Left cardiac atrium (tissue), 4 donors: ENCODE data around the gene EXOSC10. TPM values are rescaled to one million over a fixed set of nuclear protein-coding genes. Genes with fewer than 3 reads are reported as not detected.
"Not testable (repeated sequence)": the region's sequence is repeated elsewhere in the genome, so short reads cannot be mapped to it uniquely, and the experiment has no call there.

Experiments used
- ATAC-seq, 2 donors: fragments of 200-7000 bp; cut with Tn5 transposase; one replicate each; pipeline ENCODE4 v1.9.1; 2020; ENCODE audit warnings: mild to moderate bottlenecking in 2 of 2, moderate library complexity in 2 of 2
- DNase-seq: peaks from one replicate; pipeline ENCODE4 v3.0.0-alpha.2; 2020
- intact Hi-C, 2 donors: fragments of 100-400 bp; cut with DNase I; formaldehyde crosslinking; loops; one replicate each; pipeline versions ENCODE4 v1.14.1 to v1.15.1; 2022 to 2023
- total RNA-seq, 2 donors: library from RNA; stranded (reverse); fragmentation: NEBNext Ultra II Directional; extraction: Animal tissue kit (Norgen Biotek cat#: 25700); gene quantifications; one replicate each; pipeline ENCODE4 v1.2.1, GENCODE V29; 2021
- donor health status: DM: no; HTN: yes; CAD: no.
- donor health status: DM: no; HTN: yes; CAD: no; lungs with severe emphysema.
- donor health status: DM: yes; HTN: yes; CAD: no.
- donor health status: Dilated cardiomyopathy.

The EXOSC10 gene
- total RNA-seq, 2 donors from 2014 or later: 19.8 to 26.6 TPM

DNA sequence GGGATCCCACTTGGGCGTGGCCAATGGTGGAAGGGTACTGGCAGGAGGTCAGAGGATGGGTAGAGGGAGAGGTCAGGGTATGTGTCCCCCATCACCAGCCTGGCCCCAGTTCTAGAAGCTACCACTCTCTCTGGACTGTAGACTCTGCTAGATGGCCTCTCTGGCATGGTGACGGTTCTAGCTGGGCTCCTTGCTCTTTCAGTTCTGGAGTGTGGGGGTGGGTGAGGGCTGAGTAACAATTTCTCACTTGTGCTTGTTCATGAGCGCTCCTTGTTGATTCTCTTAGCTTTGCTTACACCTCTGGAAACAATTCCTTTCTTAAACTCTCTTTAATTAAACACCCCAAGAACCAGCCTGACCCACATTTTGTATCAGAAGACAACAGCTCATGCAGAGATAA, 25.3 kb upstream of the EXOSC10 start:
- intact Hi-C loops: no loop called here
- no peak for ATAC-seq
- DNase-seq: no peak

DNA sequence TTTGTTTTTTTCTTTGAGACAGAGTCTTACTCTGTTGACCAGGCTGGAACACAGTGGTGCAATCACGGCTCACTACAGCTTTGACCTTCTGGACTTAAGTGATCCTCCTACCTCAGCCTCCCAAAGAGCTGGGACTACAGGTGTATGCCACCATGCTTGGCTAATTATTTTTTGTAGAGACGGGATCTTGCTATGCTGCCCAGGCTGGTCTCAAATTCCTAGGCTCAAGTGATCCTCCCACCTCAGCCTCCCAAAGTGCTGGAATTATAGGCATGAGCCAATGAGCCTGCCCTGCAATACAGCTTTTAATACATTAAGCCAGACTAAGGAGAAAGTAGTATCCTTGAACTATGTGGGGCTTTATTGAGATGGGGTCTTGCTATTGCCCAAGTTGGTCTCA, 16.6 kb upstream of the EXOSC10 start:
- ATAC-seq (no peak), DNase-seq (no peak)
- intact Hi-C loops: no loop called here

DNA sequence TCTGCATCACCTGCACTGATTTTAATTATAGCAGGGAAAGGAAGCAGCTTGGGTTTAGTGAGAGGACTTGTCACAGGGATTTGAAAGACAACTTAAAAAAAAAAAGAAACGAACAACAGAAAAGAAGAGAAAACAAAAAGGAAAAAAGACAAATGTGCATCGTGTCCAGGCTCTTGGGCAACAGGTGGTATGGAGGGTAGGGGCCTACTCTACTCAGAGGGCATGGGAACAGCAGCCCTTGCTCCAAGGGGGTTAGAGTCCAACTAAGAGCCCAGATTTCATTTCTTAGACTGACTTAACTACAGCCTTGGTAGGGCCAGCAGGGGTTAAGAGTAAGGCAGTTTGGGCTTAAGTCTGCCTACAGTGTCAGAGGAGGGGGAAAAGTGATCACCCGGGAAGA, 15.3 kb upstream of the EXOSC10 start:
- intact Hi-C loops: no loop called here
- ATAC-seq (no peak), DNase-seq (no peak)

DNA sequence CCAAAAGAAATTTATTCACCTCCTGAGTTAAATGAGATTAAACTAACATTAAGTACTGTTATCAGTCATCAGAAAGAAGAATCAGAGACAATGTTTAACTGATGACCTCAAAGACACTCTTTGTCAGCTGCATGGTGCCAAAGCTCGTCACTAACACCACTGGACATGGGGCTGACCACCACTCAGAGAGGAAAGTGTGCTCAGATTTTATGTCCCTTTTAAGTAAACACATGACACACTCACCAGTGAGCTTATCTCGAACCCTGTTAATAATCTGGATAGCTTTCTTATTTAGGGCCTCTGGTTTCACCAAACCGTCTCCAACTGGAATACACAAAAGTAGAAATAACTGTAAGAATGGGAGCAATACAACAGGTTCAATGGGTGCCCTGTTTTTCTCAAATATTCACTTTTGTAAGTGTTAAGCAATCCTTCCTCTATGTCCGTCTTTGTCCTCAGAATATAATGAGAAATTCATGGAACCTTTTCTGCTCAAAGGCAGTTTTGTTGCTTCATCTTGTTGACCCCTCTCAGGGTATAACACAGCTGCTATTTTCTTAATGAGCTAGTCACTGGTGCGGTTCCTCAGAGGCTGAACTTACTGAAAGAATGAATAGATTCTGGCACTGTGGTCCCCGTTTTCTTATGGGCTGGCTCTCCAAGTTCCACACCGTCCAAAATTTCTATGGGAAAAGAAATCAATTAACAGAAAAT, 9.5 kb upstream of the EXOSC10 start:
- intact Hi-C loops: no loop called here
- ATAC-seq: no peak
- DNase-seq: no peak

DNA sequence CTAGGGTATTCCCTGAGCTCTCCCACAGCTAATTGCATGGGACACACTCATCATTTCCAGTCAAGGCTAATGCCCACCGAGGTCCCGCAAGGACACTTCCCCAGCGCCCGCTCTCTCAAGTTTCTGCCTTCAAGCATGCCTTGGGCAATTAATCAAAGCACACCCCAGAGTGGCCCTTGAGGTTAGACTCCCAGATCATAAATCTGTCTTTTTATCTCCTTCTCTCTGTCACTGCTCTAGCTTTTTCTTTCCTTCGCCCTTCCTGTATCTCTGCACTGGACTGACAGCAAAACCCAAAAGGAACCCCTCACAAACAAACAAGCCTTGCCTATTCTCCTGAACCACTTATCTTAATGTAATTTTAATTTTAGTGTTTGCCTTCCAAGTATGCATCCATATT, 7.9 kb upstream of the EXOSC10 start:
- no peak for DNase-seq
- intact Hi-C loops: no loop called here

DNA sequence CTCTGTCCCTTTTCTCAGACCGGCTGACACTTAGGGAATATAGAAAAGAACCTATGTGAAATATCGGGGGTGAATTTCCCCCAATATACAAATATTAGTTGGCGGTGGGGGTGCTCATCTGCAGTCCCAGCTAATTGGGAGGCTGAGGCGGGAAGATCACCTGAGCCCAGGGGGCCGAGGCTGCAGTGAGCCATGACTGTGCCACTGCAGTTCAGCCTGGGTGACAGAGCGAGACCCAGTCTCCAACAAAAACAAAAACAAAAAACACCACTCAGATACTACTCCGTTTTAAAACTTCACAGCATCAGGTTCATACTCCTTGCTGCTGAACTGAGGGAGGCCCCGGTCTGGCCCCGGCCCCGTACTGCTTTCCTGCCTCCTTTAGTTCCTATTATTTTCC, 5.9 kb upstream of the EXOSC10 start:
- intact Hi-C loops: no loop called here
- DNase-seq: no peak
- no peak for ATAC-seq

More for the DNA sequence above, 7.9 kb upstream of the EXOSC10 start:
- ATAC-seq: no peak

DNA sequence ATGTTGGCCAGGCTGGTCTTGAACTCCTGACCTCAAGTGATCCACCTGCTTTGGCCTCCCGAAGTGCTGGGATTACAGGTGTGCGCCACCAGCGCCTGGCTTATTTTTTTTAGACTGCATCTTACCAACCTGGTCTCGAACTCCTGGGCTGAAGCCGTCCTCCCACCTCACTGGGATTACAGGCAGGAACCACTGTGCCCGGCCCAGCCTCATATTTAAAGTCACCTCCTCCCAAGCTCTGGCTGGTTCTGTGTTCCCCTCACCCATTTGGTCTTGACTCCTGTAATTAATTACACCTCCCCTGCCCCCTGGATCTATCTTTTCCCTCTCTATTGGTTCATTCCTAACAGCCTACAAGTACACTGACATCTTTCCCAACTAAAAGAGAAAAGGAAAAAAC, 1.7 kb upstream of the EXOSC10 start:
- DNase-seq (no peak), ATAC-seq (no peak)
- intact Hi-C loops: no loop called here

DNA sequence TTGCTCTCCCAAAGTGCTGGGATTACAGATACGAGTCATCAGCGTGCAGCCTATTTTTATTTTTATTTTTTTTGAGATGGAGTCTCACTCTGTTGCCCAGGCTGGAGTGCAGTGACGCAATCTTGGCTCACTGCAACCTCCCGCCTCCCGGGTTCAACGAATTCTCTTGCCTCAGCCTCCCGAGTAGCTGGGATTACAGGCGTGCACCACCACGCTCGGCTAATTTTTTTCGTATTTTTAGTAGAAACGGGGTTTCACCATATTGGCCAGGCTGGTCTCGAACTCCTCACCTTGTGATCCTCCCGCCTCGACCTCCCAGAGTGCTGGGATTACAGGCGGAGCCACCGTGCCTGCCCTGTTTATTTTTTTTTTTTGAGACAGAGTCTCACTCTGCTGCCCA, 1.1 kb upstream of the EXOSC10 start:
- ATAC-seq, intact Hi-C loops, DNase-seq: not testable (repeated sequence)

DNA sequence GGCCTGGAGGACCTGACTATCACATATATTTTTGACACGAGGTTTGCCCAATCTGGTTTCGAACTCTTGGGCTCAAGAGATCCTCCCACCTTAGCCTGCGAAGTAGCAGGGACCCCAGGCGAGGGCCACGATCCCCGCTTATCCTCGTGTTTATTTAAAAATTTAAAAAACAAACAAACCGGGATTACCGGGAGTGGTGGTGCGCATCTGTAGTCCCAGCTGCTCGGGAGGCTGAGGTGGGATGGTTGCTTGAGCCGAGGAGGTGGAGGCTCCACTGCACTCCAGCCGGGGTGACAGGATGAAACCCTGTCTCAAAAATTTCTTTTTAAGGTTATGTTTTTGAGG, 452 bp upstream of the EXOSC10 start:
- intact Hi-C loops: no loop called here
- DNase-seq: no peak
- ATAC-seq: no peak

DNA sequence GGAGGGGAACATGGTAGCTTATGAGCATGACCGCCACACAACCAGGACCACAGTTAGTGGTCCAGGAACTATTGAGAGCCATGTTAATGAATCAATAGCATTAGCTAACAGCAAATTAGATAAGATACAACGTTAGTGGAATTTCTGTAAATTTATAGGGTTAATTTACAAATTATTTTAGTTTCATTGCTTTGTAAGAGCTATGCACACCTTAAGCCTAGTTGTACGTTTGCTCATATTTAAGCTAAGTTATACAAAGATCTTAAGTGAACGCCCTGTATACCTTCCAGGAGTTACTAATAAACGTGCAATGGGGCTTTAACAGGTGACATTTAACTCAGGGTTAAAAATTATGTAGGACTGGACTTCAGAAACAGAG, 749 bp downstream of the EXOSC10 start:
- ATAC-seq (no peak), DNase-seq (no peak)
- intact Hi-C loops: loop anchor here in 1 of 2 donors (10.0 kb wide), 1 partner anchor 116 kb away; no protein-coding TSS in a partner anchor

DNA sequence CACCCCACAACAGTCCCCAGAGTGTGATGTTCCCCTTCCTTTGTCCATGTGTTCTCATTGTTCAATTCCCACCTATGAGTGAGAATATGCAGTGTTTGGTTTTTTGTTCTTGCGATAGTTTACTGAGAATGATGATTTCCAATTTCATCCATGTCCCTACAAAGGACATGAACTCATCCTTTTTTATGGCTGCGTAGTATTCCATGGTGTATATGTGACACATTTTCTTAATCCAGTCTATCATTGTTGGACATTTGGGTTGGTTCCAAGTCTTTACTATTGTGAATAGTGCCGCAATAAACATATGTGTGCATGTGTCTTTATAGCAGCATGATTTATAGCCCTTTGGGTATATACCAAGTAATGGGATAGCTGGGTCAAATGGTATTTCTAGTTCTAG, 15.9 kb downstream of the EXOSC10 start:
- DNase-seq, ATAC-seq, intact Hi-C loops: not testable (repeated sequence)

DNA sequence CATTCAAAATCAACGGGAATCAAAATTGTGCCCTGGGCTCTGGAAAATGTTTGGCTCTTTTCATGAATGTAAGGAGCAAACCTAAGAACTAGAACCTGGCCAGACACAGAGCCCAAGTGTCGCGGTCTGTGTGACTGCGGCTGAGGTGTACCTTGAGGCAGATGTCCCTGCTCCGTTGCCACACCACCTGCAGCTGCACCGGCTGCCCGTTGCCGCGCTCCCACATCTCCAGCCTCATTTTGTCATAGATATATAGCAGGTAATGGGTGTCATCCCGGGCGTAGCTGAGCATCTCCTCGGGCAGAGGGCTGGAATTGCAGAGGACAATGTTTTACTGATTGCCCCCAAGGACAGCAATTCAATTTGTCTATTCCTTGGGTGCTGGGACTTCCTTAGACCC, 18.7 kb downstream of the EXOSC10 start:
- intact Hi-C loops: no loop called here
- DNase-seq (no peak), ATAC-seq (no peak)

DNA sequence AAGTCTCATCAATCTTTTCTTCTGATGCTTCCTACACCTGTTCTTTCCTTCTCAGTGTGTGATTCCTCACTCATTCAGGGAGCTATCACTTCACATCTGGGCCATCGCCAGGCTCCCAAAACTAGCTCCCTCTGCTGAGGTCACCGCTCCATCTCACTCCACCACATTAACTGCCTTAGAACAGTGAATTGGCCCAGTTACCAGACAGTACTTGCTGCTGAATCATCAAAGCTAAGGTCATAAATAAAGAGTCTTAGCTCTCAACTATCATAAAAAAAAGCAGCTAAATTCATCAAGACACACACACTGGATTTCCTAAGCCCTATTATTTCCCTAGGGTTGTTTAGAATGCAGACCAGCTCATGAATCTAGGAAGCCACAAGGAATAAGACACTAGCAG, 21.0 kb downstream of the EXOSC10 start:
- ATAC-seq (no peak), DNase-seq (no peak)
- intact Hi-C loops: no loop called here

DNA sequence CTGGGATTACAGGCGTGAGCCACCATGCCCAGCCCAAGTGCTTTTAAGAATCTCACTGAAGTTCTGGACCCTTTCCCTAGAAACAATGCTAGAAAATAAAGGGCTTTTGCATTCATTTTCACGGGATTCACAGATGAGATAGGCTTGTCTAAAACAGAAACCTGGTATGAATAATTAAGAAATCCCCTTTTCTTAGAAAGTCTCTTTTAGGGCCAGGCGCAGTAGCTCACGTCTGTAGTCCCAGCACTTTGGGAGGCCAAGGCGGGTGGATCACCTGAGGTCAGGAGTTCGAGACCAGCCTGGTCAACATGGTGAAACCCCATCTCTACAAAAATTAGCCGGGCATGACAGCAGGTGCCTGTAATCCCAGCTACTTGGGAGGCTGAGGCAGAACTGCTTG, 26.3 kb downstream of the EXOSC10 start:
- intact Hi-C loops, ATAC-seq, DNase-seq: not testable (repeated sequence)

DNA sequence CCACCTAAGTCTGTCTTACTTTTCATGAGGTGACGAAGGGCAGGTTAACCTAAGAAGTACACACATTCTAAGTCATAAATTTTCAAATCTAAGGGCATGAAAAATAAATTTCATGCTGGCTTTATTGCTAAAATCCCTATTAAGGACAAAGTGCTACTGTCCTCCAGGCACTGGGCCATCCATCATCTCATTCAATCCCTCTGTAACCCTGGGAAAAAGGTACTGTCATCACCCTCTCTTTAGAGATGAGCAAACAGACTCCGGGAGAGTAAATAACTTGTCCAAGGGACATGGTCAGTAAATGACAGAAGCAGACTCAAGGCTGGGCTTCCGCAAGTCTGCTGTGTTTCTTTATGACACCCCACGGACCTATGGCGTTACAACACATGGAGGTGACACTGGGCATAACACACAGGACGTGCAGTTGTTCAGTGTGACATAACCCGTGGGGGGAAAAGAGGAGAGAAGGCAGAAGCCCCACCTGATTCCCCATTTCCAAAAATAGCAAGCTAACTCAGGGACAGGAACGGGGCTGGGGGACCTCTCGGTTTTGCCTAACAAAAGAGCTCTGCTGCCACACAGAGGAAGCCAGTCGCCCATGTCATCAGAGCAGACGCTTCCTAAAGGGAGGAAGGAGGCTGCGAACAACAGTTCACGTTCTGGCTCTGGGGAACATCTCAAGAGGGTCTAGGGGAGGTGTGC, 27.3 kb downstream of the EXOSC10 start:
- ATAC-seq (no peak), DNase-seq (no peak)
- intact Hi-C loops: no loop called here

DNA sequence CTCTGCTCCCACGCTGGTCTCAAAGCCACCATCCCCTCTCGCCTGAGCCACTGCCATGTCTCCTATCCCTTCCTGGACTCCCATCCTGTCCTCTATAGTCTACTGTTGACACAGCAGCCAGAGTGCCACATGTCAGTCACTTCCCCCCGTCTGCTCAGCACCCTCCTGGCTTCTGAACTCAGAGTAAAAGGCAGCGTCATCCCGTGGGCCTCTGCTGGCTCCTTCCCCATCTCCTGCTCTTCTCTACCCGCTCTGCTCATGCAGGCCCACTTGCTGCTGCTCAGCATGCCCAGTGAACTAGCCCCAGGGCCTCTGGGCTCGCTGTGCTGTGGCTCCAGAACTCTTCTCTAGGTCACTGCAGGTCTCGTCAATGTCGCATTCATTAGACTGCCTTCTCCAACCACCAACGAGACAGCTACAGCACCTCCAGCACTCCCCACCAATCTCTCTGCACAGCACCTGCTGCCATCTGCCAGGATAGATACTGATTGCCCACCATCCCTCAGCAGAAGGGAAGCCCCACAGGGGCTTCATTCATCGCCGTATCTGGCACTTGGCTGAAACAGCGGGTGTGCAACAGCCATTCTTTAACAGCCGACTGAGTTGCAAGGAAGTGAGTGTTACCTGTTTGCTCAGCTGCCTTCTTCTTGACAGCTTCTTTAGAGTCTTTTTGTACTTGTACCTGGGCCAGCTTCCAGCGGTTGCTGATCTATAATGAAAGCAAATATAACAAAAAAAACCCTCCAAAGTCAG, 28.0 kb downstream of the EXOSC10 start:
- no peak for ATAC-seq
- intact Hi-C loops: no loop called here
- DNase-seq: no peak

DNA sequence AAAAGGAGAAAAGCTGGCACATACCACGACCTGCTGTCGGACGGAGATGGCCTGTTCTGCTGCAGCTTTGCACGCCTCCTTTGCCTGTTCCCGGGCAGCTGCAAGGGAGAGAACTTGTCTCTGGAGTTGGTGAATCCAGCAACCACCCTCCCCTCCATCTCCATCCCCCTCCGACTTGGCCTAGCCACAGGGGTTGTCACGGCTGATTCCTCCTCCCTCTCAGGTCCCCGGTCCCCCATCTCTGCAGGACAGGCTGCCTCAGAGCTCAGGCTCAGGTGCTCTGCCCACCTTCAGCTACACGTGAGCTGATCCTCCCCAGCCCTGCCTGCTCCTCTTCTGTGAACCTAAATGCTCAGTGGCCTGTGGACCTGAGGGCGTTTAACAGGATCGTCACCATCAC, 28.8 kb downstream of the EXOSC10 start:
- ATAC-seq (no peak), DNase-seq (no peak)
- intact Hi-C loops: no loop called here

DNA sequence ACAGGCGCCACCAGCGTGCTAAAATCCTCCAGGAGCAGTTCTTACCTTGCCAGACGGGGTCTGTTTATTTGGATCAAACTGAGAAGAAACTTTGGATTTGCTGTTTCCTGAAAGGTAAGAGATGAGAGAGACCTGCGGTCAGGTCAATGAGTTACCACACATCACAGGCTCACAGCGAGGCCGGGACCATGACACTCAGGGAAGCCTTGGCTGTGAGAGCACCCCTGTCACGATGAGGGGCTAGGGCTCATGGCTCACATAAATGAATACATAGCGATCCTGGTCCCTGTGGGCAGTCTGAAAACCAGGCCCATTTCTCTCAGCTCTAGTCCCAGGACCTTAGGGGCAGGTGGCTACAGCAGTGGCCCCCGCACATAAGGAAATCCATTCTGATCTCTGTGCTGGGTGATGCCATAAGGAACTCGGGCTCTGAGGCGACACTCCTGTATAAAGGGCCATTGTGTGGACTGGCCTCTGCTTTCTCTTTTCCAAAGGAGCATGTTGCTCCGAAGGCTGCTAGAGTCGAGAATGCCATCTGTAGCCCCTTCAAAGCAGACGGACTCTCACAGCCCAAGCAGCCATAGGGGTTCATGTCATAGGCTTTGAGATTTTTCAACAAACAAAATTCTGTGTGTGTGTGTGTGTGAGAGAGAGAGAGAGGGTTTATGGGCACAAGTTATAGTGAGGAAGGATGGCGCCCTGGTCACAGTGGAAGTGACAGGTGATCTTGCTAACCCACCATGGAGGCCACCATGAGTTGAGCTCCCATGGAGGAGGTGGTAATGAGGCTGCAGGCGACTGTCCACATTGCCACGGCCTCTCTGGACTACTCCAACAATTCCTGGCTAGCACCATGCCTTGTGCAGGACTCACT, 30.8 kb downstream of the EXOSC10 start:
- DNase-seq (no peak), ATAC-seq (no peak)
- intact Hi-C loops: no loop called here
